KMS-11 (cell line): ENCODE data around the gene SLC2A9.

ENCODE experiments used
- H2AFZ ChIP-seq: fragments of 200-600 bp; sonication (generic); 2 replicates; pipeline ENCODE4 v1.6.1; 2016; ENCODE audit warnings: antibody characterized with exemption, mixed run types, low read depth
- H3K27ac ChIP-seq: fragments of 200-600 bp; sonication (generic); 2 replicates; pipeline ENCODE4 v1.6.1; 2016; ENCODE audit warnings: mild to moderate bottlenecking, mixed run types
- H3K27me3 ChIP-seq: fragments of 200-600 bp; sonication (generic); 2 replicates; pipeline ENCODE4 v1.6.1; 2017; ENCODE audit warnings: mild to moderate bottlenecking, low read depth, mixed run types, moderate library complexity; ENCODE audit not compliant: insufficient read depth
- H3K36me3 ChIP-seq: fragments of 200-600 bp; sonication (generic); 2 replicates; pipeline ENCODE4 v1.6.1; 2017; ENCODE audit warnings: mild to moderate bottlenecking, mixed run types; ENCODE audit not compliant: insufficient read depth
- H3K4me1 ChIP-seq: fragments of 200-600 bp; sonication (generic); 2 replicates; pipeline ENCODE4 v1.6.1; 2016; ENCODE audit warnings: mild to moderate bottlenecking, low read depth, mixed run types; ENCODE audit not compliant: poor library complexity, severe bottlenecking
- H3K4me2 ChIP-seq: fragments of 200-600 bp; sonication (generic); 2 replicates; pipeline ENCODE4 v1.7.0; 2016; ENCODE audit warnings: mild to moderate bottlenecking, mixed run types
- H3K4me3 ChIP-seq: fragments of 200-600 bp; sonication (generic); IDR thresholded peaks from 2 replicates; pipeline ENCODE4 v1.6.1; 2017; ENCODE audit warnings: low read depth, low read length, mixed read lengths; ENCODE audit not compliant: insufficient read depth
- H3K79me2 ChIP-seq: fragments of 200-600 bp; sonication (generic); 2 replicates; pipeline ENCODE4 v1.6.1; 2016; ENCODE audit warnings: low read depth, mixed run types; ENCODE audit not compliant: insufficient read depth
- H3K9ac ChIP-seq: fragments of 200-600 bp; sonication (generic); 2 replicates; pipeline ENCODE4 v1.6.1; 2016; ENCODE audit warnings: mild to moderate bottlenecking, mixed run types
- H4K20me1 ChIP-seq: fragments of 200-600 bp; sonication (generic); 2 replicates; pipeline ENCODE4 v1.6.1; 2016; ENCODE audit warnings: mild to moderate bottlenecking, mixed run types; ENCODE audit not compliant: insufficient read depth
- CTCF ChIP-seq: fragments of 200-600 bp; sonication (generic); conservative IDR thresholded peaks from 2 replicates; pipeline ENCODE4 v1.6.1; 2017; ENCODE audit warnings: low read depth, mild to moderate bottlenecking, antibody characterized with exemption, low read length, moderate library complexity, mixed read lengths

The SLC2A9 gene

GRCh38 chr4:9953089-9953488 lies 68.2 kb downstream of the SLC2A9 start:
- Histone ChIP-seq H3K27ac (no peak overlapping the region), H2AFZ (no peak overlapping the region), H3K4me2 (no peak overlapping the region), H3K4me3 (no peak overlapping the region), H3K79me2 (no peaks in the 10 kb centered on the region), H3K9ac (no peak overlapping the region), H3K27me3 (no peaks in the 10 kb centered on the region), H3K36me3 (no peaks in the 10 kb centered on the region), H3K4me1 (no peaks in the 10 kb centered on the region), H4K20me1 (no peaks in the 10 kb centered on the region)
- TF ChIP-seq CTCF = no peak

GRCh38 chr4:9952415-9952950 lies 68.8 kb downstream of the SLC2A9 start:
- H3K36me3 ChIP-seq = no peaks in the 10 kb centered on the region
- H3K27ac ChIP-seq = no peak overlapping the region
- H3K4me2 ChIP-seq = no peak overlapping the region
- H3K79me2 ChIP-seq = no peaks in the 10 kb centered on the region
- no peaks in the 10 kb centered on the region for H3K4me1 ChIP-seq
- TF ChIP-seq CTCF = no peak
- H3K27me3 ChIP-seq = no peaks in the 10 kb centered on the region
- H3K4me3 ChIP-seq = no peak overlapping the region
- H4K20me1 ChIP-seq = no peaks in the 10 kb centered on the region
- H3K9ac ChIP-seq = no peak overlapping the region
- no peak overlapping the region for H2AFZ ChIP-seq

- no peak overlapping the region for H3K4me3 ChIP-seq
- no peak overlapping the region for H3K4me2 ChIP-seq
- no peaks in the 10 kb centered on the region for H3K36me3 ChIP-seq
- H3K27me3 ChIP-seq = no peaks in the 10 kb centered on the region
- H3K79me2 ChIP-seq = no peaks in the 10 kb centered on the region
- no peaks in the 10 kb centered on the region for H4K20me1 ChIP-seq
- no peak overlapping the region for H3K27ac ChIP-seq
- H3K4me1 ChIP-seq = no peaks in the 10 kb centered on the region
- no peak overlapping the region for H3K9ac ChIP-seq
- no peak for TF ChIP-seq CTCF
- H2AFZ ChIP-seq = no peak overlapping the region
Measured at GRCh38 chr4:9949573-9949972, 71.7 kb downstream of the SLC2A9 start.

- TF ChIP-seq CTCF = no peak
- no peak overlapping the region for H3K4me2 ChIP-seq
- H2AFZ ChIP-seq = no peak overlapping the region
- no peak overlapping the region for H3K9ac ChIP-seq
- no peak overlapping the region for H3K27ac ChIP-seq
- H3K4me1 ChIP-seq = no peaks in the 10 kb centered on the region
- no peak overlapping the region for H3K4me3 ChIP-seq
- H3K79me2 ChIP-seq = no peaks in the 10 kb centered on the region
- H4K20me1 ChIP-seq = no peaks in the 10 kb centered on the region
- no peaks in the 10 kb centered on the region for H3K36me3 ChIP-seq
- no peaks in the 10 kb centered on the region for H3K27me3 ChIP-seq
Measured at GRCh38 chr4:9947168-9948062, 73.9 kb downstream of the SLC2A9 start.
